Naive thymus-derived CD8-positive, alpha-beta T cell (primary cell): ENCODE measurements around the gene NUCB2. TPM values are rescaled to one million over a fixed set of nuclear protein-coding genes. Genes with fewer than 3 reads are reported as not detected.

Experiments used
- ATAC-seq, 2 donors: fragments of 150-1000 bp; cut with Tn5 transposase in 1 of 2; sonication (Bioruptor Pico), chemical (Tn5 transposase) in 1 of 2; 1 replicate in 1 of 2; 2 replicates in 1 of 2; pipeline ENCODE4 v1.10.0; 2021; ENCODE audit warnings: mild to moderate bottlenecking in 2 of 2, moderate library complexity in 2 of 2
- POLR2A ChIA-PET: fragments of 350-600 bp; sonication (Branson Sonifier 250); formaldehyde crosslinking; loops from one replicate; lab custom pipeline; 2021; ENCODE audit warnings: antibody characterized with exemption; lab: Charles Lee
- DNase-seq, 10 donors: peaks; one replicate each; pipeline versions ENCODE4 v3.0.0 to v3.0.0-alpha.2; 2020 to 2022
- H3K27ac Mint-ChIP-seq, 10 donors: one replicate each; pipeline ENCODE4 v1.8.0; 2020 to 2022; ENCODE audit warnings: mild to moderate bottlenecking in 10 of 10, mixed read lengths in 10 of 10, moderate library complexity in 4 of 10, inconsistent platforms in 1 of 10
- H3K27me3 Mint-ChIP-seq, 5 donors: one replicate each; pipeline ENCODE4 v1.8.0; 2021 to 2022; ENCODE audit warnings: mixed read lengths in 5 of 5
- H3K36me3 Mint-ChIP-seq, 3 donors: one replicate each; pipeline ENCODE4 v1.8.0; 2020 to 2022; ENCODE audit warnings: mixed read lengths in 3 of 3, mild to moderate bottlenecking in 2 of 3, inconsistent platforms in 1 of 3
- H3K4me1 Mint-ChIP-seq, 4 donors: one replicate each; pipeline ENCODE4 v1.8.0; 2021 to 2022; ENCODE audit warnings: mixed read lengths in 4 of 4
- H3K4me3 Mint-ChIP-seq, 10 donors: one replicate each; pipeline ENCODE4 v1.8.0; 2020 to 2022; ENCODE audit warnings: mild to moderate bottlenecking in 10 of 10, mixed read lengths in 10 of 10, moderate library complexity in 6 of 10, inconsistent platforms in 1 of 10
- H3K9me3 Mint-ChIP-seq, 9 donors: one replicate each; pipeline ENCODE4 v1.8.0; 2020 to 2022; ENCODE audit warnings: mixed read lengths in 9 of 9, mild to moderate bottlenecking in 3 of 9, inconsistent platforms in 1 of 9, moderate library complexity in 1 of 9
- polyA plus RNA-seq, 3 donors: library from polyadenylated mRNA; unstranded; fragments of 300-500 nt; fragmentation: Illumina TruSeq; gene quantifications; one replicate each; pipeline ENCODE4 v1.2.3, GENCODE V29; 2021
- total RNA-seq, 8 experiments: library from RNA in 2 of 8; stranded (reverse) in 2 of 8; gene quantifications; one replicate each; pipeline ENCODE4 v1.2.3 and lab custom pipeline; 2021 to 2026

Gene NUCB2
- total and polyA plus RNA-seq, 5 experiments from 2014 or later, result 211 to 487 (median 449) TPM

DNA sequence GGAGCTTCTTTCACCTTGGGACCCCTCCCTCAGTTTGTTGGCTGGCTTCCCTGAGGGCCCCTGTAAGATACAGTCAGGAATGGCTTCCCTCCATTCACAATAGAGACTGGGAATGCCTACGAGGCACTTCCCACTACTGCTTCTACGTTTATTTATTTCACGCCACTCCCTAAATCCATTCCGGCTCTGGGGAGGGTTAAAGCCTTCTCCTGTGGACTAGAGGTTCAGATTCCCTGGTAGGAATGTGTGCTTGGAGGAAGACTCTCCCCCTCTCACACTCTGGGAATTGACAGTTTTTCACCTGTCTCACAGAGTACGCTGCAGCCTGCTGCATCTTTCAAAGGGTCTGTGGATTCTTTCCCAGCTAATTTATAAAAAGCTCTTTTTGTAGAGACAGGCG, 3.3 kb upstream of the NUCB2 start:
- Mint-ChIP-seq H3K4me3 (no peak overlapping the region), H3K27me3 (no peaks in the 10 kb centered on the region), H3K36me3 (no peaks in the 10 kb centered on the region), H3K27ac (no peak overlapping the region), H3K4me1 (peaks cover 15 to 39% (median 25%) of the 10 kb centered on the region in 4 donors), H3K9me3 (no peaks in the 10 kb centered on the region)
- POLR2A ChIA-PET, result interaction anchor here (0.6 to 1.4 kb wide), 2 partner anchors 13 to 61 kb away, joined by 3 to 6 read pairs; no protein-coding TSS in a partner anchor
- DNase-seq (no peak), ATAC-seq (no peak)

DNA sequence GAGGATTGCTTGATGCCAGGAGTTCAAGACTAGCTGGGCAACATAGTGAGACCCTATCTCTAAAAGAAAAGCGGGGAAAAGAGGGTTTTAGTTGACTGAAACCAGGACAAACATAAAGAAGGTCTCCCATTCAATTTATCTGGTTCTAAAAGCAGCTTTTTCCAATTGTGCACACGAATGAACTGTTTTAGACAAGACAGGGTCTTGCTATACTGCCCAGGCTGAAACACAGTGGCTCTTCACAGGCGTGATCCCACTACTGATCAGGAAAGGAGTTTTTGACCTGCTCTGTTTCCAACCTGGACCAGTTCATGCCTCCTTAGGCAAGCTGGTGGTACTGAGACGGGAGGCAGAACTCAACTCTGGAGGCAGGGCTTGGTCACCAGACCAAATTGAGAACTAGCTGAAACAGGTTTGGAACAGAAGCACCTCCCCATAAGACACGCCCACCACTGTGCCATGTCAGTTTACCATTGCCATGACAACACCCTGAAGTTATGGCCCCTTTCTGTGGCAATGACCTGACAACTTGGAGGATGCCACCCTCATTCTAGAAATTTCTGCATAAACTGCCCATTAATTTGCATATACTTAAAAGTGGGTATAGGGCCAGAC, 2.8 kb upstream of the NUCB2 start:
- no peaks in the 10 kb centered on the region for H3K27me3 Mint-ChIP-seq
- DNase-seq (no peak), ATAC-seq (no peak)
- H3K4me1 Mint-ChIP-seq, result peaks cover 17 to 38% (median 28%) of the 10 kb centered on the region in 4 donors
- no peaks in the 10 kb centered on the region for H3K9me3 Mint-ChIP-seq
- POLR2A ChIA-PET, result interaction anchor here (1.4 to 5.2 kb wide), 2 partner anchors 12 kb away, joined by 6 to 70 read pairs; no protein-coding TSS in a partner anchor
- H3K27ac Mint-ChIP-seq, result peak overlapping the region in 5 of 10 donors; percentile 14 to 47 (median 22)
- no peaks in the 10 kb centered on the region for H3K36me3 Mint-ChIP-seq
- H3K4me3 Mint-ChIP-seq, result peak overlapping the region in 2 of 10 donors; percentile 7 to 45

DNA sequence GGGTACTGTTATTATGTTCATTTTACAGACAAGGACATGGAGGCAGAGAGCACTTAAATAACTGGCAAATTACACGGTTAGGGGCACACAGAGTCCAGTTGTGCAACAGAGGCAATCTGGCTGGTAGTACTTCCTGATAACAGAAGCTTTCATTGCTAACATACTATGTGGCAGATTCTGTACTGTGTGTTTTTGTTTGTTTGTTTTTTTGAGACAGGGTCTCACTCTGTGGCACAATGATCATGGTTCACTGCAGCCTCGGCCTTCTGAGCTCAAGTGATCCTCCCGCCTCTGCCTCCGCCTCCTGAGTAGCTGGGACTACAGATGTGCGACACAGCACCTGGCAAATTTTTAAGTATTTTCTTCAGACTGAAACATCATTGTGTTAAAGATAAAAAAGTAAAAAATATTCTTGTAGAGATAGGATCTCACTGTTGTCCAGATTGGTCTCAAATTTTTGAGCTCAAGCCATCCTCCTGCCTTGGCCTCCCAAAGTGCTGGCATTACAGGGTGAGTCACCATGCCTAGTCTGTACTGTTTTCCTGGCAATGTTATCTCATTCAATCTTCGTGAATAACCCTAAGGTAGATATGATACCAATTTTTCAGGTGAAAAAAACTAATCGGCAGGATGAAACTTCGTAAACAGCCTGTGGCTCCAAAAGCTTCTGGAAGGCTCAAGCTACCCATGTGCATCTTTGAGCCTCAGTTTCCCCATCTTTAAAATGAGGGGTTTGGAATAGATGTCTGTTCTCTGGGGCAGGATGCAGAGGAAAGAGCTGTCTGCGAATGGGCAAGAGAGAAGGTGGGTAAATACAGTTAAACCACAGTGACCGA, 921 bp upstream of the NUCB2 start:
- H3K4me1 Mint-ChIP-seq, result peaks cover 18 to 44% (median 33%) of the 10 kb centered on the region in 4 donors
- peaks cover 0 to 3% (median 0%) of the 10 kb centered on the region in 3 donors for H3K36me3 Mint-ChIP-seq
- H3K27ac Mint-ChIP-seq, result peak overlapping the region; percentile 74 to 99 (median 94)
- DNase-seq, result no peak
- ATAC-seq, result no peak
- POLR2A ChIA-PET, result interaction anchor here (1.0 to 5.2 kb wide), 11 partner anchors 8 to 113 kb away, joined by 3 to 70 read pairs (median 9); partner anchors contain the start of genes KCNJ11, NCR3LG1 and PIK3C2A
- H3K27me3 Mint-ChIP-seq, result no peaks in the 10 kb centered on the region
- H3K4me3 Mint-ChIP-seq, result peak overlapping the region; percentile 87 to 98 (median 94)
- H3K9me3 Mint-ChIP-seq, result no peaks in the 10 kb centered on the region

DNA sequence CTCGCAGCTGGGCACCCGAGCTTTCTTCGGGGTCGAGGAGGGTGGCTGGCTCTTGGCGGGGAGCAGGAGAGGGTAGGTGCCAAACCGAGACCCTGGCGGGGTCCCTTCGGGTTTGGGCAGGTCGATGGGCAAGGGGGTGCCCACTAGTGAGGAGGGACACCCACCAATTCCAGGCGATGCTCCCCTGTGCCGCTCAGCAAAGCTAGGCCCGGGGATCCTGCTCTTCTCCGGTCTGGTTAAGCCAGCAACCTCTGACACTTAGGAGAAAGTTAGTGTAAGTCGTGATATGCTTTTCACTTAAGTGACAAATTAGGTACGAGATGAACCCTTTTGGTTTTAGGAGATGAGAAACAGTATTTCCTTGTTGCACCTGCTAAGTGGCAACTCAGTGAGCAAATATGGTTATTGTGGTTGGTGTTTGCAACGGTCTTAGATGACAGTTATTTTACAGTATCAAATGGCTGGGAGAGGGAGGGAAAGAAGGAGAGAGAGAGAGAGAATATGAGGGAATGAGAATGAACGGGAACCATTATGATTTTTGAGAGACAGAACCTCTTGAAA, 565 bp downstream of the NUCB2 start:
- ATAC-seq (peak; percentile 29 to 43), DNase-seq (peak in 4 of 10 donors; percentile 9 to 74 (median 59))
- H3K9me3 Mint-ChIP-seq, result no peaks in the 10 kb centered on the region
- H3K27me3 Mint-ChIP-seq, result no peaks in the 10 kb centered on the region
- H3K36me3 Mint-ChIP-seq, result peaks cover 0 to 8% (median 3%) of the 10 kb centered on the region in 3 donors
- peak overlapping the region; percentile 87 to 98 (median 94) for H3K4me3 Mint-ChIP-seq
- POLR2A ChIA-PET, result interaction anchor here (0.5 to 5.2 kb wide), 13 partner anchors 9 to 199 kb away, joined by 3 to 70 read pairs (median 9); partner anchors contain the start of genes NCR3LG1, PIK3C2A and RPS13
- peak overlapping the region; percentile 74 to 99 (median 94) for H3K27ac Mint-ChIP-seq
- H3K4me1 Mint-ChIP-seq, result peaks cover 21 to 53% (median 41%) of the 10 kb centered on the region in 4 donors

DNA sequence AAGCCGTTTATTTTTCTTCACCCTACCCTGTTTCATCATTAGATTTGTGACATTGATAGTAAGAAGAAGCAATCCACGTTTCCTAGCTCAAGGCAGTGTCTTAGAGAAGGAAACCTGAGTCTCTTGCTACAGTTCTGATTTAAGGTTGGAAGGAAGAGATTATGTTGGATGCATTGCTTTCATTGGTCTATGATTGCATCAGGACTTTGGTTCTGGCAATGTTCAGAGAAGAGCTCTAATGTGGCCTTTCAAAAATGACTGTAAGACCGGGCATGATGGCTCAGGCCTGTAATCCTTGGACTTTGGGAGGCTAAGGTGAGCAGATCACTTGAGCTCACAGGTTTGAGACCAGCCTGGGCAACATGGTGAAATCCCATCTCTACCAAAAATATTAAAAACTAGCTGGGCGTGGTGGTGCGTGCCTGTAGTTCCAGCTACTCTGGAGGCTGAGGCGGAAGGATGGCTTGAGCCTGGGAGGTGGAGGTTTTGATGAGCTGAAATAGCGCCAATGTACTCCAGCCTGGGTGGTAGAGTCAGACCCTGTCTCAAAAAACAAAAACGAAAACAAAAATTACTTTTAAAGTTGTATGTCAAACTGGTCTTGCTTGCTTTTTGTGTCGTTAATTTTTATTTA, 4.1 kb downstream of the NUCB2 start:
- H3K36me3 Mint-ChIP-seq, result peaks cover 4 to 27% (median 17%) of the 10 kb centered on the region in 3 donors
- POLR2A ChIA-PET, result interaction anchor here (0.7 to 1.4 kb wide), 3 partner anchors 9 to 53 kb away, joined by 3 to 5 read pairs (median 4); no protein-coding TSS in a partner anchor
- DNase-seq (no peak), ATAC-seq (no peak)
- H3K27me3 Mint-ChIP-seq, result no peaks in the 10 kb centered on the region
- H3K9me3 Mint-ChIP-seq, result no peaks in the 10 kb centered on the region
- peaks cover 25 to 65% (median 59%) of the 10 kb centered on the region in 4 donors for H3K4me1 Mint-ChIP-seq
- H3K4me3 Mint-ChIP-seq, result peak overlapping the region; percentile 53 to 98 (median 78)
- peak overlapping the region; percentile 72 to 99 (median 92) for H3K27ac Mint-ChIP-seq

DNA sequence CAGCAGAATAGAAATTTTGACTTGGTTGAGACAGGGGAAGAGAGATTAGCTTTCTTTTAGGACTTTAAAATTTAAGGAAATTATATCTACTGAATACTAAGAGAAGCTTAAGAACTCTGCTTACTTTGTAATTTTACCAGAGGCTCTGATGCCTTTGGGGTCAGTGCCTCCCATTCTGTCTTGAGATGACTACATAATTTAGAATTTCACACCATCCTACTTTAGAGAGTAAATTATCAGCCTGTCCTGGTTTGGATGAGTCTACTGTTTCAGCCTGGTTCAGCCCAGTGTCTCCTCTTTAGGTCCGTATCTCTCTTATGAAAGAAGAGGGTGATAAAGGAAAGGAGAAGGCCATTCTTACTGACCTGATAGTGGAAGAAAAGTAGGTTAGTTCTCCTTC, 9.8 kb downstream of the NUCB2 start:
- peak overlapping the region; percentile 19 to 87 (median 68) for H3K4me3 Mint-ChIP-seq
- H3K27ac Mint-ChIP-seq, result peak overlapping the region; percentile 79 to 96 (median 92)
- H3K27me3 Mint-ChIP-seq, result peaks cover 0 to 1% (median 0%) of the 10 kb centered on the region in 5 donors
- H3K9me3 Mint-ChIP-seq, result no peaks in the 10 kb centered on the region
- peak in 1 of 2 donors; percentile 9 for ATAC-seq
- H3K36me3 Mint-ChIP-seq, result peaks cover 4 to 55% (median 33%) of the 10 kb centered on the region in 3 donors
- peaks cover 22 to 71% (median 66%) of the 10 kb centered on the region in 4 donors for H3K4me1 Mint-ChIP-seq
- POLR2A ChIA-PET, result interaction anchor here (0.6 to 3.9 kb wide), 10 partner anchors 10 to 548 kb away, joined by 3 to 70 read pairs (median 4); partner anchors contain the start of genes C11orf58, NUCB2 and PIK3C2A
- no peak for DNase-seq

DNA sequence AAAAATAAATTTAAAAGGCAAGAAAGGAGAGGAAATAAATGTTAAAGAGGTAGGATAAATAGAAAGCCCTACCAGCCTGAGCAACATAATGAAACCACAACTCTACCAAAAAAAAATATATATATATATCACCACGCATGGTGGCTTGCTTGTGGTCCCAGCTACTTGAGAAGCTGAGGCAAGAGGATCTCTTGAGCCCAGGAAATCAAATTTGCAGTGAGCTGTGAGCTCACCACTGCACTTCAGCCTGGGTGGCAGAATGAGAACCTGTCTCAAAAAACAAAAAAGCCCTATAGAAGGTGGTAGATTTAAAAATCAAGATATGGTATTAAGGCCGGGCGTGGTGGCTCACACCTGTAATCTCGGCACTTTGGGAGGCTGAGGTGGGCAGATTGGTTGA, 10.5 kb downstream of the NUCB2 start:
- H3K36me3 Mint-ChIP-seq, result peaks cover 4 to 59% (median 34%) of the 10 kb centered on the region in 3 donors
- POLR2A ChIA-PET, result interaction anchor here (0.6 to 3.9 kb wide), 3 partner anchors 10 to 188 kb away, joined by 3 to 70 read pairs (median 3); partner anchors contain the start of genes NUCB2 and PIK3C2A
- H3K27me3 Mint-ChIP-seq, result peaks cover 0 to 1% (median 0%) of the 10 kb centered on the region in 5 donors
- H3K27ac Mint-ChIP-seq, result peak overlapping the region; percentile 79 to 96 (median 92)
- ATAC-seq, result peak; percentile 27 to 42
- H3K9me3 Mint-ChIP-seq, result no peaks in the 10 kb centered on the region
- peaks cover 20 to 73% (median 64%) of the 10 kb centered on the region in 4 donors for H3K4me1 Mint-ChIP-seq
- H3K4me3 Mint-ChIP-seq, result peak overlapping the region in 9 of 10 donors; percentile 19 to 74 (median 68)
- DNase-seq, result peak in 4 of 10 donors; percentile 29 to 47 (median 36)

DNA sequence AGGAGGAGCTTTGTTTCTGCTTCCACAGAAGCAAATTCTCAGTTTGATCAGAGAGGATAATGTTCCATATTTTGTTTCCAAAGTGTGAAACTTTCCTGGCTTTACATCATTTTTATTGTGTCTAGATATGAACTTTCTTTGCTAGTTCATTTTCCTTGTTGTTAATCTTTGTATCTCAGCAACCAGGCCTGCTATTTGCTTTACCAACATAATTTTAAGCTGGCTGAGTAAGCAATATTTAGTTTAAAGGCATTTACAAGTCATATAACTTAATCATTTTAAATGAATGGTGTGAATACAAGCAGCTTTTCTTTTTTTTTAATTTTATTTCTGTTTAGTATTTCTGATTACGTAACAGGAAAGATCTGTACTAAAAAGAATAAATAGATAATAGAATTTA, 15.2 kb downstream of the NUCB2 start:
- ATAC-seq (no peak), DNase-seq (no peak)
- H3K27me3 Mint-ChIP-seq, result no peaks in the 10 kb centered on the region
- H3K4me1 Mint-ChIP-seq, result peaks cover 20 to 68% (median 58%) of the 10 kb centered on the region in 4 donors
- peaks cover 0 to 77% (median 32%) of the 10 kb centered on the region in 3 donors for H3K36me3 Mint-ChIP-seq
- H3K4me3 Mint-ChIP-seq, result no peak overlapping the region
- POLR2A ChIA-PET, result interaction anchor here (0.6 to 1.9 kb wide), 2 partner anchors 15 to 18 kb away, joined by 3 to 9 read pairs; partner anchors contain the start of gene NUCB2
- no peaks in the 10 kb centered on the region for H3K9me3 Mint-ChIP-seq
- peak overlapping the region in 4 of 10 donors; percentile 11 to 49 (median 26) for H3K27ac Mint-ChIP-seq

DNA sequence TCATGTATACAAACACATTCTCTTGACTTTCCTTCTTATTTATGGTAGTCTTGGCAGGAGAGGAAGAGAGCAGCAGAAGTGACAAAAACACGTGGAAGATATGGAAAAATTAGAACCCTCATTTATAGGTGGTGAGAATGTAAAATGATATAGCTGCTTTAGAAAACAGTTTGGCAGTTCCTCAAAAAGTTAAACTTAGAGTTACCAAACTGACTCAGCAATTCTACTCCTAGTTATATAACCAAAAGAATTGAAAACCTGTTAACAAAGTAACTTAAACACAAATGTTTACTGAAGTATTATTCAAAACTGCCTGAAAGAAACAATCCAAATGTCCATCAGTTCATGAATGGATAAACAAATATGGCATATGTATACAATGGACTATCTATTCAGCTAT, 16.8 kb downstream of the NUCB2 start:
- DNase-seq, result no peak
- no peaks in the 10 kb centered on the region for H3K9me3 Mint-ChIP-seq

DNA sequence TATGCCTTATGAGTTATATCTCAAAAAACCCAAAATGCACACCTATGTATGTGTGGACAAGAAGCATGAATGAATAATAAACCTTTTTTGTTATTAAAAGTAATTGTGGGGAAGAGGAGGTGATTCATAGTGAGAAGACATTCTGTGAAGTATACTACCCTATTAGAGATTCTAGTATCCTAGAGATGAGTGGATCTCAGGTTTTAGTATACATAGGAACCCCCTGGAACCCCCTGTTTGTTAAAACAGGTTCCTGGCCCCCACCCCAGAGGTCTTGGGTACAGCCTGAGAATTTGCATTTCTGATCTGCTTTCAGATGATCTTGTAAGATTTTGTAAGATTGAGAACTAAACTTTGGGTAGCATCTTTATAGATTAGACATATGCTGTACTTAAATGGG, 17.5 kb downstream of the NUCB2 start:
- peak overlapping the region in 8 of 10 donors; percentile 9 to 80 (median 68) for H3K27ac Mint-ChIP-seq
- H3K36me3 Mint-ChIP-seq, result peaks cover 0 to 82% (median 29%) of the 10 kb centered on the region in 3 donors
- no peak overlapping the region for H3K4me3 Mint-ChIP-seq
- POLR2A ChIA-PET, result no interaction called here
- DNase-seq, result no peak
- H3K4me1 Mint-ChIP-seq, result peaks cover 20 to 64% (median 59%) of the 10 kb centered on the region in 4 donors
- no peak for ATAC-seq
- no peaks in the 10 kb centered on the region for H3K9me3 Mint-ChIP-seq
- no peaks in the 10 kb centered on the region for H3K27me3 Mint-ChIP-seq

More for the DNA sequence above, 16.8 kb downstream of the NUCB2 start:
- Mint-ChIP-seq H3K27me3 (no peaks in the 10 kb centered on the region), H3K27ac (peak overlapping the region in 8 of 10 donors; percentile 10 to 80 (median 58)), H3K4me1 (peaks cover 20 to 65% (median 60%) of the 10 kb centered on the region in 4 donors), H3K4me3 (no peak overlapping the region), H3K36me3 (peaks cover 0 to 79% (median 25%) of the 10 kb centered on the region in 3 donors)
- POLR2A ChIA-PET, result no interaction called here
- no peak for ATAC-seq

DNA sequence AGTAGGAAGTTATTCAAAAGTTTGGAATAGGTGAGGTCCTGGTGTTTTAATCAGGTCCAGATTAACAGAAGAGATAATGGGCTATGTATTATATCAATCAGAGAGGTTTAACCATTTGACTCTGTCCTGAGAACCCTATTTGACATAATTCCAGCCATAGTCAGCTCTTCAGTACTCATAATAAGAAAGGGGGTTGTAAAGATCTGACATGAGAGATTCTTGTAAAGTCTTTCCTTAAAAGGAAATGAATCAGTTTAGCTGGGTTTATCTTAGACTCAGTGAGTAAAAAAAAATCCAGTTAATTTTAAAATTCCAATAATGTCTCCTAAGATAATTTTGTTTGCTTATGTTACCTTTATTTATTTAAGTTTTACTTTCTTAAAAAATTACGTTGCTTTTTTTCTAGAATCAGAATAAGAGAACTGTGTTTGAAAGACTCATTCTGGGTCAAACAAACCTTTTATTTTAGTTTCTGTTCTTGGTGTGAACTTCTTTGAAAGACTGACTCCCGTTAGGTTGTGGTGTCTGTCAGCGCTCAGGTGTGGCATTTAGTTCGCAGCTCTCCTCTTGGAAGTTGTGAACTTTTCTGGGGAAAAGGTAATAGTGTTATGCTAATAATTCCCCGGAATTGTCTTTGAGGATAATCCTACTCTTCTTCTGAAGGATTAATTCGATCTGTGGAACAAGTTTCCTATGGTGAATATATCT, 20.5 kb downstream of the NUCB2 start:
- no peak for DNase-seq
- POLR2A ChIA-PET, result interaction anchor here (0.6 to 1.7 kb wide), 2 partner anchors 11 to 1327 kb away, joined by 3 to 7 read pairs; no protein-coding TSS in a partner anchor
- Mint-ChIP-seq H3K4me1 (peaks cover 16 to 51% (median 45%) of the 10 kb centered on the region in 4 donors), H3K27me3 (no peaks in the 10 kb centered on the region), H3K4me3 (peak overlapping the region; percentile 17 to 66 (median 58)), H3K36me3 (peaks cover 0 to 89% (median 27%) of the 10 kb centered on the region in 3 donors), H3K9me3 (no peaks in the 10 kb centered on the region), H3K27ac (peak overlapping the region; percentile 29 to 92 (median 78))
- peak; percentile 32 to 44 for ATAC-seq
